Uterus (tissue), 4 donors: ENCODE data around the gene CHERP. TPM values are rescaled to one million over a fixed set of nuclear protein-coding genes. Genes with fewer than 3 reads are reported as not detected.
"Not testable (repeated sequence)": the region's sequence is repeated elsewhere in the genome, so short reads cannot be mapped to it uniquely, and the experiment has no call there.

ENCODE experiments used
- DNase-seq, 2 donors: peaks; one replicate each; pipeline ENCODE4 v3.0.0-alpha.2; 2019 to 2020
- H3K27ac ChIP-seq, 2 donors: fragments of 200-600 bp; sonication (generic); 1 replicate in 1 of 2; 2 replicates in 1 of 2; pipeline ENCODE4 v1.5.1; 2016 to 2018
- H3K27me3 ChIP-seq, 2 donors: fragments of 200-600 bp; sonication (generic); one replicate each; pipeline ENCODE4 v1.5.1; 2018 to 2019; ENCODE audit warnings: control low read depth in 1 of 2
- H3K36me3 ChIP-seq, 2 donors: fragments of 200-600 bp; sonication (generic); one replicate each; pipeline ENCODE4 v1.5.1; 2019; ENCODE audit warnings: control low read depth in 1 of 2
- H3K4me1 ChIP-seq, 2 donors: fragments of 200-600 bp; sonication (generic); one replicate each; pipeline ENCODE4 v1.5.1; 2018 to 2019; ENCODE audit warnings: control low read depth in 1 of 2
- H3K4me3 ChIP-seq, 2 donors: fragments of 200-600 bp; sonication (generic); 1 replicate in 1 of 2; 2 replicates in 1 of 2; pipeline ENCODE4 v1.5.1; 2018 to 2019; ENCODE audit warnings: mild to moderate bottlenecking in 1 of 2
- H3K9me3 ChIP-seq, 2 donors: fragments of 200-600 bp; sonication (generic); one replicate each; pipeline ENCODE4 v1.5.1; 2019; ENCODE audit warnings: control low read depth in 1 of 2
- POLR2A ChIP-seq, 2 donors: fragments of 450-650 bp; IDR thresholded peaks; one replicate each; pipeline ENCODE4 v1.6.1; 2016; ENCODE audit warnings: antibody characterized with exemption in 2 of 2, mild to moderate bottlenecking in 1 of 2, moderate library complexity in 1 of 2
- intact Hi-C: fragments of 100-400 bp; cut with DNase I; formaldehyde crosslinking; loops from one replicate; pipeline ENCODE4 v1.15.1; 2023; ENCODE audit warnings: low total_unique reads
- total RNA-seq, 4 donors: library from RNA; depleted of rRNA in 3 of 4; stranded (reverse); fragments of >200 nt in 3 of 4; gene quantifications; one replicate each; pipeline versions ENCODE4 v1.1.0 to v1.2.4, GENCODE V29; 2014 to 2023
- TF ChIP-seq, protein P1 (sequence below), 4 experiments: fragments of 200-600 bp in 2 of 4; fragments of 450-650 bp in 2 of 4; sonication (generic) in 2 of 4; IDR thresholded peaks; one replicate each; pipeline ENCODE4 v1.5.1; 2016 to 2019; ENCODE audit warnings: antibody characterized with exemption in 4 of 4, mild to moderate bottlenecking in 2 of 4, moderate library complexity in 1 of 4
- donor health status: DM: yes; HTN: yes; CAD: no.

Gene CHERP
- total RNA-seq, 4 donors from 2014 or later, result 1.8 to 47.9 (median 7.8) TPM

DNA sequence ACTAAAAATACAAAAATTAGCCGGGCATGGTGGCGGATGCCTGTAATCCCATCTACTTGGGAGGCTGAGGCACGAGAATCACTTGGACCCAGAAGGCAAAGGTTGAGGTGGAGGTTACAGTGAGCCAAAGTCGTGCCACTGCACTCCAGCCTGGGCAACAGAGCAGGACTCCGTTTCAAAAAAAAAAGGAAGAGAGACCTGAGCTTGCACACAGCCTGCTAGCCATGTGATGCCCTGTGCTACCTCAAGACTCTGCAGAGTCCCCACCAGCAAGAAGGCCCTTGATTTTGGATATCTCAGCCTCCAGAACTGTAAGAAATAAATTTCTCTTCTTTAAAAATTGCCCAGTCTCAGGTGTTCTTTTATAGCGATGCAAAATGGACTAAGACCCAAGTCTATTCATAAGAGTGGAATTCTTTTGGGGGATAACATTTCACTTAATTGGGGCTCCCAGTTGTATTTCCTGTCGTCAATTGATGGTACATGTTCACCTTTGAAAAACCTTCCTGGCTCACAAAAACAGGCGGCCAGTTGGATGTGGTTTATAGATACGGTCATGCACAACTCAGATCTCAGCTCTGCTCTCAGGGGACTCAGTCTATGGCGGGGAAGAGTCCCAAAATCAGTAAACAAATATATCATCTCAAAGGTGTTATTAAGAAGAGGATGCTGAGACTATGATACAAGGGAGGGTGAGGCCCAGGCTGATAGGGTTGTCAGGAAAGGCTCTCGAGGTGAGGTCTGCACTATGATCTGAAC, 2.4 kb upstream of the CHERP start:
- intact Hi-C loops, result no loop called here
- H3K27ac ChIP-seq, result no peak overlapping the region
- TF ChIP-seq, protein P1, sequence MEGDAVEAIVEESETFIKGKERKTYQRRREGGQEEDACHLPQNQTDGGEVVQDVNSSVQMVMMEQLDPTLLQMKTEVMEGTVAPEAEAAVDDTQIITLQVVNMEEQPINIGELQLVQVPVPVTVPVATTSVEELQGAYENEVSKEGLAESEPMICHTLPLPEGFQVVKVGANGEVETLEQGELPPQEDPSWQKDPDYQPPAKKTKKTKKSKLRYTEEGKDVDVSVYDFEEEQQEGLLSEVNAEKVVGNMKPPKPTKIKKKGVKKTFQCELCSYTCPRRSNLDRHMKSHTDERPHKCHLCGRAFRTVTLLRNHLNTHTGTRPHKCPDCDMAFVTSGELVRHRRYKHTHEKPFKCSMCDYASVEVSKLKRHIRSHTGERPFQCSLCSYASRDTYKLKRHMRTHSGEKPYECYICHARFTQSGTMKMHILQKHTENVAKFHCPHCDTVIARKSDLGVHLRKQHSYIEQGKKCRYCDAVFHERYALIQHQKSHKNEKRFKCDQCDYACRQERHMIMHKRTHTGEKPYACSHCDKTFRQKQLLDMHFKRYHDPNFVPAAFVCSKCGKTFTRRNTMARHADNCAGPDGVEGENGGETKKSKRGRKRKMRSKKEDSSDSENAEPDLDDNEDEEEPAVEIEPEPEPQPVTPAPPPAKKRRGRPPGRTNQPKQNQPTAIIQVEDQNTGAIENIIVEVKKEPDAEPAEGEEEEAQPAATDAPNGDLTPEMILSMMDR (IDR thresholded peaks at IDR 0.05), result no peak
- TF ChIP-seq POLR2A (IDR thresholded peaks at IDR 0.05), result no peak

DNA sequence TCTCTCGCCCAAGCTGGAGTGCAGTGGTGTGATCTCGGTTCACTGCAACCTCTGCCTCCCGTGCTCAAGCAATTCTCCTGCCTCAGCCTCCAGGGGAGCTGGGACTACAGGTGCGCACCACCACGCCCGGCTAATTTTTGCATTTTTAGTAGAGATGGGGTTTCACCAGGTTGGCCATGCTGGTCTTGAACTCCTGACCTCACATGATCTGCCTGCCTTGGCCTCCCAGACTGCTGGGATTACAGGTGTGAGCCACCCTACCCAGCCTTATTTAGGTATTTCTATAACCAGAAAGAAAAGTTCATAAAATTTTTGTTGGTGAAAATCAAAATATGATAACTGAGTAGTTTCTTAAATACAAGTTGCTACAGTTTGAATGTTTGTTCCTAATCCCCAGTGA, 1.5 kb upstream of the CHERP start:
- DNase-seq, H3K27me3 ChIP-seq, intact Hi-C loops, H3K36me3 ChIP-seq, H3K4me3 ChIP-seq, H3K27ac ChIP-seq, H3K9me3 ChIP-seq: not testable (repeated sequence)
- peaks cover 14 to 18% of the 10 kb centered on the region in 2 donors for H3K4me1 ChIP-seq

More for the DNA sequence above, 2.4 kb upstream of the CHERP start:
- H3K9me3 ChIP-seq, result no peaks in the 10 kb centered on the region
- no peaks in the 10 kb centered on the region for H3K36me3 ChIP-seq
- no peak for DNase-seq
- H3K4me1 ChIP-seq, result peaks cover 11 to 18% of the 10 kb centered on the region in 2 donors
- no peaks in the 10 kb centered on the region for H3K27me3 ChIP-seq
- H3K4me3 ChIP-seq, result no peak overlapping the region

DNA sequence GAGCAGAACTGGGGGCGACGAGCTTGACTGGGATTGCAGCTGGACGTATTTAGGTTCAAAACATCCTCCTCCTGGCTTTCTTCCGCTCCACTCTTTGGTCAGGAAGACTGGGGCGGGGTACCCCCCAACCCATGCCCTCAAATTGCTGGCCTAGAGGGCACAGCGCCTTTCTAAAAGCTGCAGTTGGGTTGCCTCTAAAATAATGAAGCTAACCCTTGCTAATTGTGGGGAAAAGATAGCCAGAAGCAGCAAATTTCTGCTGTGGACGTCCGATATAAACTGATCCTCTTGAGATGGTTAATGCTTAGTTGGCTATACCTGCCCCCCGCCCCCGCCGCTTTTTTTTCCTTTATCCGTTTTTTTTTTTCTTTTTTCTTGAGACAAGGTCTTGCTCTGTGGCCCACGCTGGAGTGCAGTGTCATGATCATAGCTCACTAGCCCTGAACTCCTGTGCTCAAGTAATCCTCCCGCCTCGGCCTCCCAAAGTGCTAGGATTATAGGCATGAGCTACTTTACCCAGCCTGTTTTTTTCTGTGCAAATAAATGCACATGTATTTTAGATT, 754 bp upstream of the CHERP start:
- no peak for DNase-seq
- no peaks in the 10 kb centered on the region for H3K27me3 ChIP-seq
- intact Hi-C loops, result no loop called here
- H3K27ac ChIP-seq, result peak overlapping the region; percentile 77 to 86
- H3K9me3 ChIP-seq, result no peaks in the 10 kb centered on the region
- TF ChIP-seq, protein P1 (IDR thresholded peaks at IDR 0.05), result no peak
- TF ChIP-seq POLR2A (IDR thresholded peaks at IDR 0.05), result no peak
- H3K36me3 ChIP-seq, result no peaks in the 10 kb centered on the region
- peak overlapping the region; percentile 88 to 98 for H3K4me3 ChIP-seq
- peaks cover 14 to 18% of the 10 kb centered on the region in 2 donors for H3K4me1 ChIP-seq

DNA sequence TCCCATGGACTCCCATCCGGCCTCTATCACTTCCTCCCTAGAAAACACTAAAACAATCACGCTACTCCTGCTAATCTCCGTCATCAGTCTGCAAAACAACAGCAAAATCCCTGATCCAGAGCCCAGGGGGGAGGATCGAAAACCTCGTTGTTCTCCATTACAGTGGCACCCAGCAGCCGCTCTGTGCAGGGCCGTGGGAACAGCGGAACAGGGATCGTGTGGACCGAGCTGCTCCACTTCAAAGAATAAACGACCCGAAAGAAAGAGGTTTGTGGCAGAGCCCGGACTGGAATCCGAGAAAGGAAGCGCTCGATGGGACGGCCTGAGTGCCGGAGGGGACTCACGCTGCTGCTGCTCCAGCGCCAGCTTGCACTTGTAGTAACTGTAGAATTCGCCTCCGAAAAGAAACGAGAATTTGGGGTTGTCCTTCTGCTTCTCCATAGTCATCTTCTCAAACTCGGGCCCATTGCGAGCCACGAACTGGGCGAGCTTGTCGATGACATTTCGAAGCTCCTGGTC, 652 bp downstream of the CHERP start:
- Histone ChIP-seq H3K9me3 (no peaks in the 10 kb centered on the region), H3K27me3 (no peaks in the 10 kb centered on the region), H3K36me3 (no peaks in the 10 kb centered on the region), H3K4me1 (peaks cover 14 to 18% of the 10 kb centered on the region in 2 donors), H3K4me3 (peak overlapping the region; percentile 88 to 98), H3K27ac (peak overlapping the region; percentile 77 to 86)
- no peak for TF ChIP-seq POLR2A (IDR thresholded peaks at IDR 0.05)
- TF ChIP-seq, protein P1 (IDR thresholded peaks at IDR 0.05), result no peak
- intact Hi-C loops, result no loop called here
- DNase-seq, result no peak

DNA sequence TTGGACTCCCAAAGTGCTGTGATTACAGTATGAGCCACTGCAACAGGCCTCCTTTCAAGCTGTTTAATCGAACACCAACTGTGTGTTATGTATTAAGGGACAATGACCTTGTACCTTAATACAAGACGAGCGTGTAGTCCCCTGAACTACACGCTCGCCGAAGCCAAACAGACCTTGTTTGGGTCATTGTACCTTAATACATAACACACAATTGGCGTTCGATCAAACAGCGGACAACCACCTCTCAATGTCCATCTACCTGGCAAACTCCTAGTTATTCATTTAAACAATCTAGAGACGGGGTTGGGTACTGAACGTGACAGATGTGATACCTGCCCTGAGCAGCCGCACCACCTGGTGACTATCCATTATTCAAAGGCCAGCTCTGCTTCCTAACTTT, 1.3 kb downstream of the CHERP start:
- no peaks in the 10 kb centered on the region for H3K9me3 ChIP-seq
- H3K27ac ChIP-seq, result peak overlapping the region in 1 of 2 donors; percentile 77
- H3K4me3 ChIP-seq, result peak overlapping the region; percentile 88 to 98
- peaks cover 14 to 18% of the 10 kb centered on the region in 2 donors for H3K4me1 ChIP-seq
- TF ChIP-seq POLR2A (IDR thresholded peaks at IDR 0.05), result no peak
- TF ChIP-seq, protein P1 (IDR thresholded peaks at IDR 0.05), result no peak
- no peaks in the 10 kb centered on the region for H3K36me3 ChIP-seq
- H3K27me3 ChIP-seq, result no peaks in the 10 kb centered on the region
- intact Hi-C loops, result no loop called here
- DNase-seq, result no peak
